GM23248 (cell line): Measurements from ENCODE around the gene HOXB3. TPM values are rescaled to one million over a fixed set of nuclear protein-coding genes. Genes with fewer than 3 reads are reported as not detected.

Experiments used
- DNase-seq: peaks from one replicate; pipeline ENCODE4 v3.0.0-alpha.2; 2015
- H2AFZ ChIP-seq: fragments of 200-600 bp; sonication (generic); 2 replicates; pipeline ENCODE4 v1.6.1; 2016; ENCODE audit warnings: antibody characterized with exemption
- H3F3A ChIP-seq: fragments of 200-600 bp; sonication (generic); 2 replicates; pipeline ENCODE4 v1.6.1; 2016; ENCODE audit warnings: mild to moderate bottlenecking, antibody characterized with exemption, mixed run types; ENCODE audit not compliant: insufficient read depth
- H3K27ac ChIP-seq: fragments of 200-600 bp; sonication (generic); 2 replicates; pipeline ENCODE4 v1.5.1; 2016; ENCODE audit warnings: mild to moderate bottlenecking
- H3K27me3 ChIP-seq: fragments of 200-600 bp; sonication (generic); replicated peaks from 2 replicates; pipeline ENCODE4 v1.6.1; 2016; ENCODE audit warnings: mild to moderate bottlenecking; ENCODE audit not compliant: insufficient read depth
- H3K36me3 ChIP-seq: fragments of 200-600 bp; sonication (generic); 2 replicates; pipeline ENCODE4 v1.6.1; 2016; ENCODE audit warnings: low read depth, mild to moderate bottlenecking
- H3K4me1 ChIP-seq: fragments of 200-600 bp; sonication (generic); 2 replicates; pipeline ENCODE4 v1.6.1; 2016; ENCODE audit warnings: mild to moderate bottlenecking; ENCODE audit not compliant: insufficient read depth
- H3K4me2 ChIP-seq: fragments of 200-600 bp; sonication (generic); one replicate; pipeline ENCODE4 v1.6.1; 2016; ENCODE audit warnings: mild to moderate bottlenecking; ENCODE audit not compliant: unreplicated experiment
- H3K4me3 ChIP-seq: fragments of 200-600 bp; sonication (generic); 2 replicates; pipeline ENCODE4 v1.5.1; 2016; ENCODE audit warnings: mild to moderate bottlenecking
- H3K79me2 ChIP-seq: fragments of 200-600 bp; sonication (generic); 2 replicates; pipeline ENCODE4 v1.6.1; 2016; ENCODE audit warnings: mild to moderate bottlenecking; ENCODE audit not compliant: insufficient read depth
- H3K9ac ChIP-seq: fragments of 200-600 bp; sonication (generic); 2 replicates; pipeline ENCODE4 v1.6.1; 2016; ENCODE audit warnings: mild to moderate bottlenecking
- H3K9me2 ChIP-seq: fragments of 200-600 bp; sonication (generic); 2 replicates; pipeline ENCODE4 v1.6.1; 2016; ENCODE audit warnings: mixed run types, mild to moderate bottlenecking, moderate library complexity; ENCODE audit not compliant: insufficient read depth
- H3K9me3 ChIP-seq: fragments of 200-600 bp; sonication (generic); one replicate; pipeline ENCODE4 v1.6.1; 2017; ENCODE audit warnings: low read depth
- H4K20me1 ChIP-seq: fragments of 200-600 bp; sonication (generic); 2 replicates; pipeline ENCODE4 v1.6.0; 2016; ENCODE audit not compliant: insufficient read depth
- EZH2 ChIP-seq: fragments of 200-600 bp; sonication (generic); IDR thresholded peaks from 2 replicates; pipeline ENCODE4 v1.6.1; 2018; ENCODE audit warnings: antibody characterized with exemption, mild to moderate bottlenecking; ENCODE audit not compliant: insufficient read depth, poor library complexity, severe bottlenecking
- EZH2phosphoT487 ChIP-seq: fragments of 200-600 bp; sonication (generic); IDR thresholded peaks from 2 replicates; pipeline ENCODE4 v1.6.1; 2018; ENCODE audit warnings: antibody characterized with exemption, moderate library complexity, mild to moderate bottlenecking, low read depth; ENCODE audit not compliant: insufficient read depth
- WGBS, 2 experiments: methylation state at CpG; one replicate each; pipeline ENCODE4 v1.1.6; 2015 to 2017; ENCODE audit warnings: low lambda C conversion rate in 2 of 2, low coverage in 1 of 2; ENCODE audit errors: missing lambda C conversion rate in 2 of 2; 5-methylcytosine and 5-hydroxymethylcytosine counted together
- in situ Hi-C: fragments of 300-500 bp; cut with MboI; formaldehyde crosslinking; loops from 2 replicates; pipeline ENCODE4 v1.15.0; 2020
- polyA plus RNA-seq: library from polyadenylated mRNA; unstranded; fragments of >200 nt; fragmentation: Nextera tagmentation; extraction: Ambion mirVana; gene quantifications from 2 replicates; pipeline ENCODE4 v1.2.1, GENCODE V29; 2016
- total RNA-seq: library from RNA; depleted of rRNA; stranded (reverse); fragments of >200 nt; shearing (Covaris generic); gene quantifications from 2 replicates; pipeline ENCODE4 v1.2.3, GENCODE V29; 2014

Gene HOXB3
- total and polyA plus RNA-seq, 2 experiments from 2014 or later: 1.9 to 2.4 TPM

- H3K4me3 ChIP-seq: no peak overlapping the region
- no peak for DNase-seq
- no peaks in the 10 kb centered on the region for H3K36me3 ChIP-seq
- in situ Hi-C loops: no loop called here
- peak; percentile 67 for TF ChIP-seq EZH2
- peak; percentile 51; the same call in 1 of the 2 replicates for TF ChIP-seq EZH2phosphoT487
- no peaks in the 10 kb centered on the region for H3K9me3 ChIP-seq
- no peaks in the 10 kb centered on the region for H3K4me1 ChIP-seq
- H2AFZ ChIP-seq: no peak overlapping the region
- H3K79me2 ChIP-seq: no peaks in the 10 kb centered on the region
- H3K9me2 ChIP-seq: no peaks in the 10 kb centered on the region
- H4K20me1 ChIP-seq: no peaks in the 10 kb centered on the region
- peaks cover 3% of the 10 kb centered on the region; the same call in 1 of the 2 replicates for H3F3A ChIP-seq
- H3K27ac ChIP-seq: no peak overlapping the region
- H3K27me3 ChIP-seq: peaks cover 97% of the 10 kb centered on the region
- no peak overlapping the region for H3K4me2 ChIP-seq
- no peak overlapping the region for H3K9ac ChIP-seq
- WGBS, 2 experiments: 22 to 30% methylated on average over 7 of the region's 7 CpGs
Observed at GRCh38 chr17:48631693-48632578, 41.9 kb upstream of the HOXB3 start.

GRCh38 chr17:48630925-48631692 lies 41.1 kb upstream of the HOXB3 start:
- Histone ChIP-seq H3K4me1 (no peaks in the 10 kb centered on the region), H3K79me2 (no peaks in the 10 kb centered on the region), H3K4me2 (no peak overlapping the region), H3K9me2 (no peaks in the 10 kb centered on the region), H3K27me3 (peaks cover 98% of the 10 kb centered on the region), H3K4me3 (no peak overlapping the region), H3F3A (no peaks in the 10 kb centered on the region), H4K20me1 (no peaks in the 10 kb centered on the region), H2AFZ (no peak overlapping the region), H3K9me3 (no peaks in the 10 kb centered on the region), H3K27ac (no peak overlapping the region), H3K9ac (no peak overlapping the region), H3K36me3 (no peaks in the 10 kb centered on the region)
- WGBS, 2 experiments: 16 to 17% methylated on average over 15 of the region's 15 CpGs
- DNase-seq: no peak
- in situ Hi-C loops: no loop called here
- TF ChIP-seq EZH2phosphoT487 (no peak), EZH2 (no peak)

DNA sequence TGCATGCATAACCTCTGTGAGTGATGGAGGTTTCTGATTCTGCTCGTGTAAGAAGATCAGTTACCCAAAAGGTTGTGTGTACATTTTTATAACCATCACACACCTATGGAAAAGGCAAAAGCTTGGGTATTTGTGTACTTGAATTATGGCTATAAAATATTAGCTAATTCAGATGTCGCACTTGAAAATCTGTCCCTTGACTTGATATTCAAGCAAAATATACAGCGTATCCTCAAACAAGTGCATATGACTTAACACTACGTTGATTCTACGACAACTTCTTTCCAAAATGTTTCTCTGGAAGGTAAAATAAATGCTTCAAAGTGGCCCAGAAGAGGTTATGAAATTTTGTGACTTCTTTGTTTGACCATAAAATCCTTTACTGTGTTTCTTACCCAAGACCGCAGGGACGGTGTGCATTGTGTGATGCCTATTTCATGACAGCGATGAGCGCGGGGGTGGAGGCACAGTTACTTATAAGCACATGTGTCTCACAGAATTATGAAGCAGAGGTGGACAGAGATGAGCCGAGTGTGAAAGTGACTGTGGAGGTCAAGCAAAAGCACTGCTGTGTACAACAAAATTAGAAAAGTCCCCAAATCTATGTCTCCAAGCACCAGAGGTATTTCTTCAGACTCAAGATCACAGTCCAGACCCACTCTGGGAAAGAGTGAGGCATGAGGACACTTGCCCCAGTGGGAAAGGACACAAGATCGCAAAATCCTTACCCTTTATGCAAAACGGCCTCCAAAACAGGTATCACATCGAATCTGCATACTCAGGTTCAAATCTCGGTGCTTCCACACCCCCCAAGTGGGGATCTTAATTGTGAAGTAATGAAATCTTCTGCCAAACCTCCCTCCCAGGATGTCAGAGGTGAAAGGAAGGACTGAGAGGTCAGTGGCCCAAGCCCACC lies 40.2 kb upstream of the HOXB3 start:
- Histone ChIP-seq H3K9me3 (no peaks in the 10 kb centered on the region), H3K4me2 (no peak overlapping the region), H3K27me3 (peaks cover 98% of the 10 kb centered on the region), H3K9me2 (no peaks in the 10 kb centered on the region), H3K36me3 (no peaks in the 10 kb centered on the region), H2AFZ (no peak overlapping the region), H3K4me1 (no peaks in the 10 kb centered on the region), H3K9ac (no peak overlapping the region), H4K20me1 (no peaks in the 10 kb centered on the region), H3K27ac (no peak overlapping the region), H3K79me2 (no peaks in the 10 kb centered on the region), H3F3A (no peaks in the 10 kb centered on the region), H3K4me3 (no peak overlapping the region)
- TF ChIP-seq EZH2 (peak; percentile 70), EZH2phosphoT487 (no peak)
- WGBS, 2 experiments: 11 to 14% methylated on average over 15 of the region's 15 CpGs
- in situ Hi-C loops: no loop called here
- DNase-seq: no peak

GRCh38 chr17:48629411-48629759 lies 39.3 kb upstream of the HOXB3 start:
- Histone ChIP-seq H3F3A (no peaks in the 10 kb centered on the region), H3K79me2 (no peaks in the 10 kb centered on the region), H3K9me3 (no peaks in the 10 kb centered on the region), H3K4me2 (no peak overlapping the region), H3K4me3 (no peak overlapping the region), H3K27ac (no peak overlapping the region), H3K4me1 (no peaks in the 10 kb centered on the region), H3K27me3 (peaks cover 98% of the 10 kb centered on the region), H3K9ac (no peak overlapping the region), H3K9me2 (no peaks in the 10 kb centered on the region), H2AFZ (no peak overlapping the region), H3K36me3 (no peaks in the 10 kb centered on the region), H4K20me1 (no peaks in the 10 kb centered on the region)
- DNase-seq: no peak
- TF ChIP-seq EZH2phosphoT487 (no peak), EZH2 (no peak)
- WGBS, 2 experiments: 19 to 22% methylated on average over 5 of the region's 5 CpGs
- in situ Hi-C loops: no loop called here
